ENCODE results near the gene ARHGAP44. TPM values are rescaled to one million over a fixed set of nuclear protein-coding genes. Genes with fewer than 3 reads are reported as not detected.
A peak's percentile ranks its signal among the peaks of the same experiment; 100 is the strongest.

ARHGAP44 gene
- total and polyA plus RNA-seq, 10 donors: 0.54 to 2.6 (median 1.6) TPM

GRCh38 chr17:12985431-12986293 is 196.4 kb downstream of the ARHGAP44 start:
- no peak for TF ChIP-seq POLR2AphosphoS5 (IDR thresholded peaks at IDR 0.05)
- no peak for TF ChIP-seq POLR2A (IDR thresholded peaks at IDR 0.05)
- TF ChIP-seq CTCF (IDR thresholded peaks at IDR 0.05 in 8 of 11, conservative IDR thresholded peaks at IDR 0.05 in 3 of 11): no peak
- Histone ChIP-seq H3K27me3 (replicated peaks in 1 of 7) (peaks cover 0 to 7% (median 0%) of the 10 kb centered on the region in 7 donors), H3K9me3 (no peaks in the 10 kb centered on the region), H3K4me1 (peaks cover 0 to 7% (median 0%) of the 10 kb centered on the region in 6 donors), H3K27ac (peak overlapping the region in 1 of 8 donors; percentile 58), H3K4me3 (no peak overlapping the region), H3K36me3 (peaks cover 0 to 14% (median 9%) of the 10 kb centered on the region in 6 donors)
- no peak for DNase-seq
- intact Hi-C loops (cut with DNase I; ENCODE audit: low total_unique reads): no loop called here
- WGBS, 5 donors: 66 to 76% (median 67%) methylated on average over 14 of the region's 14 CpGs

- H3K4me3 ChIP-seq: no peak overlapping the region
- 66 to 81% (median 75%) methylated on average over 12 of the region's 12 CpGs for WGBS, 5 donors
- intact Hi-C loops (cut with DNase I; ENCODE audit: low total_unique reads): no loop called here
- peaks cover 0 to 3% (median 0%) of the 10 kb centered on the region in 7 donors for H3K27me3 ChIP-seq (replicated peaks in 1 of 7)
- H3K27ac ChIP-seq: no peak overlapping the region
- peaks cover 0 to 7% (median 0%) of the 10 kb centered on the region in 6 donors for H3K4me1 ChIP-seq
- H3K9me3 ChIP-seq: no peaks in the 10 kb centered on the region
- DNase-seq: no peak
- TF ChIP-seq POLR2AphosphoS5 (IDR thresholded peaks at IDR 0.05) (no peak), CTCF (IDR thresholded peaks at IDR 0.05 in 8 of 11, conservative IDR thresholded peaks at IDR 0.05 in 3 of 11) (no peak), POLR2A (IDR thresholded peaks at IDR 0.05) (no peak)
- peaks cover 0 to 28% (median 22%) of the 10 kb centered on the region in 6 donors for H3K36me3 ChIP-seq
These were observed 197.8 kb downstream of the ARHGAP44 start for GRCh38 chr17:12987120-12987519.

GRCh38 chr17:12990041-12990808 is 200.9 kb downstream of the ARHGAP44 start:
- no peaks in the 10 kb centered on the region for H3K9me3 ChIP-seq
- intact Hi-C loops (cut with DNase I; ENCODE audit: low total_unique reads): no loop called here
- 91 to 95% (median 94%) methylated on average over 25 of the region's 25 CpGs for WGBS, 5 donors
- peaks cover 0 to 7% (median 0%) of the 10 kb centered on the region in 6 donors for H3K4me1 ChIP-seq
- H3K4me3 ChIP-seq: no peak overlapping the region
- no peak for TF ChIP-seq POLR2A (IDR thresholded peaks at IDR 0.05)
- TF ChIP-seq POLR2AphosphoS5 (IDR thresholded peaks at IDR 0.05): peak; percentile 17 to 54 (median 48)
- DNase-seq: no peak
- no peaks in the 10 kb centered on the region for H3K27me3 ChIP-seq (replicated peaks in 1 of 7)
- peaks cover 4 to 59% (median 53%) of the 10 kb centered on the region in 6 donors for H3K36me3 ChIP-seq
- H3K27ac ChIP-seq: no peak overlapping the region

GRCh38 chr17:12990926-12991325 is 201.6 kb downstream of the ARHGAP44 start:
- Histone ChIP-seq H3K4me1 (peaks cover 0 to 7% (median 0%) of the 10 kb centered on the region in 6 donors), H3K36me3 (peaks cover 7 to 66% (median 60%) of the 10 kb centered on the region in 6 donors), H3K27ac (no peak overlapping the region), H3K27me3 (replicated peaks in 1 of 7) (no peaks in the 10 kb centered on the region), H3K4me3 (no peak overlapping the region), H3K9me3 (no peaks in the 10 kb centered on the region)
- peak in 1 of 3 donors; percentile 53 for TF ChIP-seq POLR2AphosphoS5 (IDR thresholded peaks at IDR 0.05)
- no peak for TF ChIP-seq POLR2A (IDR thresholded peaks at IDR 0.05)
- TF ChIP-seq CTCF (IDR thresholded peaks at IDR 0.05 in 8 of 11, conservative IDR thresholded peaks at IDR 0.05 in 3 of 11): no peak
- intact Hi-C loops (cut with DNase I; ENCODE audit: low total_unique reads): no loop called here
- DNase-seq: no peak
- 93 to 96% (median 94%) methylated on average over 12 of the region's 12 CpGs for WGBS, 5 donors

Data from spleen (tissue), 11 donors.